Esophagus (tissue), 2 donors: Measurements from ENCODE around the gene ONECUT1. TPM values are rescaled to one million over a fixed set of nuclear protein-coding genes. Genes with fewer than 3 reads are reported as not detected.

ENCODE experiments used
- H3K27ac ChIP-seq, 2 donors: one replicate each; pipeline ENCODE4 v1.5.1; 2013; ENCODE audit warnings: low read depth in 2 of 2, mild to moderate bottlenecking in 2 of 2, inconsistent platforms in 1 of 2, low read length in 1 of 2, moderate library complexity in 1 of 2
- H3K27me3 ChIP-seq, 2 donors: one replicate each; pipeline ENCODE4 v1.6.1; 2013; ENCODE audit warnings: low read length in 2 of 2, control low read depth in 1 of 2, mild to moderate bottlenecking in 1 of 2; ENCODE audit not compliant: insufficient read depth in 2 of 2, control insufficient read depth in 1 of 2
- H3K36me3 ChIP-seq, 2 donors: one replicate each; pipeline ENCODE4 v1.6.1; 2013; ENCODE audit warnings: low read length in 1 of 2; ENCODE audit not compliant: control insufficient read depth in 2 of 2, insufficient read depth in 2 of 2
- H3K4me1 ChIP-seq, 2 donors: one replicate each; pipeline ENCODE4 v1.6.1; 2013; ENCODE audit warnings: low read length in 1 of 2; ENCODE audit not compliant: control insufficient read depth in 2 of 2, insufficient read depth in 2 of 2
- H3K4me3 ChIP-seq, 2 donors: one replicate each; pipeline ENCODE4 v1.5.1; 2013; ENCODE audit warnings: low read length in 2 of 2, mild to moderate bottlenecking in 2 of 2, low read depth in 1 of 2, moderate library complexity in 1 of 2
- H3K9me3 ChIP-seq, 2 donors: one replicate each; pipeline ENCODE4 v1.6.1; 2013; ENCODE audit warnings: mild to moderate bottlenecking in 2 of 2, low read depth in 1 of 2, low read length in 1 of 2, moderate library complexity in 1 of 2; ENCODE audit not compliant: control insufficient read depth in 2 of 2, insufficient read depth in 1 of 2
- WGBS, 2 donors: extraction: QIAGEN DNeasy Blood & Tissue Kit; methylation state at CpG; one replicate each; pipeline ENCODE4 v1.1.7; 2013; 5-methylcytosine and 5-hydroxymethylcytosine counted together
- polyA plus RNA-seq, 2 donors: library from polyadenylated mRNA; stranded (reverse); fragments of 200-250 nt; gene quantifications; one replicate each; pipeline ENCODE4 v1.2.3, GENCODE V29; 2013
- donor health status: healthy with polysubstance abuse.
- donor health status: Bipolar disorder and iron deficiency.

The ONECUT1 gene
- polyA plus RNA-seq, 2 donors, result not detected

GRCh38 chr15:52728899-52729298 is 61.2 kb downstream of the ONECUT1 start:
- no peaks in the 10 kb centered on the region for H3K4me1 ChIP-seq
- WGBS, 2 donors, result 37 to 64% methylated on average over 2 of the region's 2 CpGs
- H3K27me3 ChIP-seq, result no peaks in the 10 kb centered on the region
- H3K4me3 ChIP-seq, result no peak overlapping the region
- H3K9me3 ChIP-seq, result no peaks in the 10 kb centered on the region
- no peaks in the 10 kb centered on the region for H3K36me3 ChIP-seq
- H3K27ac ChIP-seq, result no peak overlapping the region

- Histone ChIP-seq H3K4me3 (no peak overlapping the region), H3K9me3 (no peaks in the 10 kb centered on the region)
These were observed 62.3 kb downstream of the ONECUT1 start for GRCh38 chr15:52727815-52728214.

GRCh38 chr15:52726195-52726594 is 63.9 kb downstream of the ONECUT1 start:
- H3K9me3 ChIP-seq, result no peaks in the 10 kb centered on the region
- H3K4me3 ChIP-seq, result no peak overlapping the region
- no peaks in the 10 kb centered on the region for H3K4me1 ChIP-seq
- WGBS, 2 donors, result 90 to 94% methylated on average over 2 of the region's 2 CpGs
- no peaks in the 10 kb centered on the region for H3K27me3 ChIP-seq
- no peak overlapping the region for H3K27ac ChIP-seq
- H3K36me3 ChIP-seq, result no peaks in the 10 kb centered on the region

More at GRCh38 chr15:52727815-52728214, 62.3 kb downstream of the ONECUT1 start:
- WGBS, 2 donors, result 70 to 80% methylated on average over 3 of the region's 3 CpGs
- no peak overlapping the region for H3K27ac ChIP-seq
- no peaks in the 10 kb centered on the region for H3K36me3 ChIP-seq
- H3K27me3 ChIP-seq, result no peaks in the 10 kb centered on the region
- no peaks in the 10 kb centered on the region for H3K4me1 ChIP-seq

GRCh38 chr15:52718551-52718950 is 71.6 kb downstream of the ONECUT1 start:
- Histone ChIP-seq H3K9me3 (no peaks in the 10 kb centered on the region), H3K4me1 (no peaks in the 10 kb centered on the region), H3K4me3 (no peak overlapping the region), H3K36me3 (no peaks in the 10 kb centered on the region), H3K27ac (no peak overlapping the region), H3K27me3 (no peaks in the 10 kb centered on the region)
- WGBS, 2 donors, result 63 to 67% methylated on average over 2 of the region's 2 CpGs

GRCh38 chr15:52717924-52718323 is 72.2 kb downstream of the ONECUT1 start:
- no peaks in the 10 kb centered on the region for H3K4me1 ChIP-seq
- H3K4me3 ChIP-seq, result no peak overlapping the region
- no peaks in the 10 kb centered on the region for H3K27me3 ChIP-seq
- no peak overlapping the region for H3K27ac ChIP-seq
- H3K9me3 ChIP-seq, result no peaks in the 10 kb centered on the region
- H3K36me3 ChIP-seq, result no peaks in the 10 kb centered on the region
- 90 to 91% methylated on average over 6 of the region's 6 CpGs for WGBS, 2 donors

GRCh38 chr15:52717481-52717880 is 72.7 kb downstream of the ONECUT1 start:
- Histone ChIP-seq H3K27ac (no peak overlapping the region), H3K36me3 (no peaks in the 10 kb centered on the region), H3K9me3 (no peaks in the 10 kb centered on the region), H3K27me3 (no peaks in the 10 kb centered on the region), H3K4me3 (no peak overlapping the region), H3K4me1 (no peaks in the 10 kb centered on the region)
- 85 to 92% methylated on average over 6 of the region's 6 CpGs for WGBS, 2 donors

- no peaks in the 10 kb centered on the region for H3K4me1 ChIP-seq
- no peaks in the 10 kb centered on the region for H3K36me3 ChIP-seq
- WGBS, 2 donors, result 61 to 87% methylated on average over 2 of the region's 2 CpGs
- no peak overlapping the region for H3K4me3 ChIP-seq
- no peak overlapping the region for H3K27ac ChIP-seq
- H3K9me3 ChIP-seq, result no peaks in the 10 kb centered on the region
- H3K27me3 ChIP-seq, result no peaks in the 10 kb centered on the region
These were observed 73.6 kb downstream of the ONECUT1 start for GRCh38 chr15:52716536-52716935.

GRCh38 chr15:52715411-52715810 is 74.7 kb downstream of the ONECUT1 start:
- H3K9me3 ChIP-seq, result no peaks in the 10 kb centered on the region
- no peak overlapping the region for H3K4me3 ChIP-seq
- no peaks in the 10 kb centered on the region for H3K36me3 ChIP-seq
- H3K27me3 ChIP-seq, result no peaks in the 10 kb centered on the region
- no peaks in the 10 kb centered on the region for H3K4me1 ChIP-seq
- no peak overlapping the region for H3K27ac ChIP-seq
- WGBS, 2 donors, result 83 to 84% methylated on average over 5 of the region's 5 CpGs

- Histone ChIP-seq H3K36me3 (no peaks in the 10 kb centered on the region), H3K9me3 (no peaks in the 10 kb centered on the region), H3K27ac (no peak overlapping the region), H3K4me1 (no peaks in the 10 kb centered on the region), H3K4me3 (no peak overlapping the region), H3K27me3 (no peaks in the 10 kb centered on the region)
- WGBS, 2 donors, result 57 to 63% methylated on average over 3 of the region's 3 CpGs
These were observed 75.2 kb downstream of the ONECUT1 start for GRCh38 chr15:52714968-52715367.

GRCh38 chr15:52710708-52711389 is 79.3 kb downstream of the ONECUT1 start:
- WGBS, 2 donors, result 75 to 81% methylated on average over 2 of the region's 2 CpGs
- no peaks in the 10 kb centered on the region for H3K36me3 ChIP-seq
- no peak overlapping the region for H3K27ac ChIP-seq
- no peak overlapping the region for H3K4me3 ChIP-seq
- H3K27me3 ChIP-seq, result no peaks in the 10 kb centered on the region
- H3K9me3 ChIP-seq, result no peaks in the 10 kb centered on the region
- H3K4me1 ChIP-seq, result peaks cover 0 to 3% of the 10 kb centered on the region in 2 donors
